SK-N-SH (cell line): ENCODE results near the gene ZCRB1. TPM values are rescaled to one million over a fixed set of nuclear protein-coding genes. Genes with fewer than 3 reads are reported as not detected.
A peak's percentile ranks its signal among the peaks of the same experiment; 100 is the strongest.

Source experiments
- CTCF ChIA-PET: fragments of 300-600, 350-600 bp; formaldehyde crosslinking; extraction: SDS; loops from one replicate; lab custom pipeline; 2021; lab: Yijun Ruan, JAX
- POLR2A ChIA-PET: fragments of 350-600 bp; sonication (Branson Sonifier 250); formaldehyde crosslinking; extraction: SDS; loops from one replicate; lab custom pipeline; 2020; ENCODE audit warnings: antibody characterized with exemption, inconsistent platforms; lab: Yijun Ruan, JAX
- DNase-seq: peaks from one replicate; pipeline ENCODE4 v3.0.0; 2012
- H2AFZ ChIP-seq: fragments of 200-600 bp; sonication (generic); 2 replicates; pipeline ENCODE4 v1.8.1; 2016; ENCODE audit warnings: antibody characterized with exemption, mild to moderate bottlenecking, low read depth
- H3F3A ChIP-seq: fragments of 200-600 bp; sonication (generic); replicated peaks from 2 replicates; pipeline ENCODE3; 2016; ENCODE audit warnings: antibody characterized with exemption, mild to moderate bottlenecking; ENCODE audit not compliant: insufficient read depth
- H3K27ac ChIP-seq, 2 experiments: fragments of 200-500 bp in 1 of 2; fragments of 200-600 bp in 1 of 2; sonication (Bioruptor generic) in 1 of 2; sonication (generic), shearing (Covaris generic) in 1 of 2; 2 replicates each; pipeline versions ENCODE4 v1.5.1 to v1.6.1; 2014 to 2016; ENCODE audit warnings: low read depth in 2 of 2, inconsistent platforms in 1 of 2, low read length in 1 of 2, mild to moderate bottlenecking in 1 of 2, mixed read lengths in 1 of 2
- H3K27me3 ChIP-seq: fragments of 200-600 bp; sonication (generic), shearing (Covaris generic); 2 replicates; pipeline ENCODE4 v1.6.1; 2016; ENCODE audit warnings: mixed run types; ENCODE audit not compliant: insufficient read depth
- H3K36me3 ChIP-seq, 2 experiments: fragments of 200-500 bp in 1 of 2; fragments of 200-600 bp in 1 of 2; sonication (Bioruptor generic) in 1 of 2; sonication (generic) in 1 of 2; replicated peaks in 1 of 2; 2 replicates each; pipeline versions ENCODE3 to v1.5.1; 2014 to 2016; ENCODE audit warnings: low read length in 1 of 2, mild to moderate bottlenecking in 1 of 2; ENCODE audit not compliant: insufficient read depth in 2 of 2, control insufficient read depth in 1 of 2
- H3K4me1 ChIP-seq, 2 experiments: fragments of 200-500 bp in 1 of 2; fragments of 200-600 bp in 1 of 2; sonication (Bioruptor generic) in 1 of 2; sonication (generic), shearing (Covaris generic) in 1 of 2; 2 replicates each; pipeline versions ENCODE4 v1.5.1 to v1.6.1; 2014 to 2016; ENCODE audit warnings: low read depth in 1 of 2, low read length in 1 of 2, mixed run types in 1 of 2; ENCODE audit not compliant: insufficient read depth in 2 of 2, control insufficient read depth in 1 of 2
- H3K4me2 ChIP-seq: fragments of 200-600 bp; sonication (generic), shearing (Covaris generic); 2 replicates; pipeline ENCODE4 v1.6.1; 2017; ENCODE audit warnings: mixed run types
- H3K4me3 ChIP-seq, 2 experiments: fragments of 200-500 bp in 1 of 2; fragments of 200-600 bp in 1 of 2; sonication (Bioruptor generic) in 1 of 2; sonication (generic), shearing (Covaris generic) in 1 of 2; 2 replicates each; pipeline versions ENCODE4 v1.5.1 to v1.8.1; 2014 to 2016; ENCODE audit warnings: low read depth in 2 of 2, inconsistent platforms in 1 of 2, low read length in 1 of 2, mild to moderate bottlenecking in 1 of 2, mixed read lengths in 1 of 2, moderate library complexity in 1 of 2
- H3K79me2 ChIP-seq: fragments of 200-600 bp; sonication (generic); 2 replicates; pipeline ENCODE4 v1.8.1; 2017; ENCODE audit warnings: mild to moderate bottlenecking; ENCODE audit not compliant: insufficient read depth
- H3K9ac ChIP-seq: fragments of 200-600 bp; sonication (generic); 2 replicates; pipeline ENCODE4 v1.6.1; 2017; ENCODE audit warnings: mixed run types
- H3K9me2 ChIP-seq: fragments of 200-600 bp; sonication (generic); 2 replicates; pipeline ENCODE4 v1.6.1; 2017; ENCODE audit warnings: mixed run types
- H3K9me3 ChIP-seq: fragments of 200-600 bp; sonication (generic); 2 replicates; pipeline ENCODE4 v1.6.1; 2017; ENCODE audit warnings: mixed run types, mild to moderate bottlenecking, moderate library complexity
- H4K20me1 ChIP-seq: fragments of 200-600 bp; sonication (generic); 2 replicates; pipeline ENCODE4 v1.6.1; 2017; ENCODE audit warnings: mild to moderate bottlenecking, mixed run types; ENCODE audit not compliant: insufficient read depth
- CHD2 ChIP-seq: fragments of 150-350 bp; IDR thresholded peaks from 2 replicates; pipeline ENCODE4 v1.6.1; 2018; ENCODE audit warnings: low read length; ENCODE audit not compliant: partially characterized antibody
- EP300 ChIP-seq, 2 experiments: IDR thresholded peaks; 2 replicates each; pipeline versions ENCODE4 v1.4.0 to v1.6.1; 2012; ENCODE audit warnings: borderline replicate concordance in 1 of 2, low read depth in 1 of 2, low read length in 1 of 2
- EZH2phosphoT487 ChIP-seq: fragments of 200-600 bp; sonication (generic); IDR thresholded peaks from 2 replicates; pipeline ENCODE4 v1.6.1; 2017; ENCODE audit warnings: low read depth, mixed run types, mild to moderate bottlenecking, antibody characterized with exemption, moderate library complexity, borderline replicate concordance
- GATA2 ChIP-seq: sonication (generic); formaldehyde crosslinking; IDR thresholded peaks from 2 replicates; pipeline ENCODE4 v1.5.0; 2020; ENCODE audit warnings: mild to moderate bottlenecking, missing genetic modification reagents
- IRF3 ChIP-seq: fragments of 150-350 bp; IDR thresholded peaks from 2 replicates; pipeline ENCODE4 v1.6.1; 2016; ENCODE audit warnings: mild to moderate bottlenecking, low read depth, low read length
- MXI1 ChIP-seq: IDR thresholded peaks from 2 replicates; pipeline ENCODE4 v1.6.1; 2012; ENCODE audit warnings: mild to moderate bottlenecking, low read depth, low read length, improper control_type of control experiment
- NFIC ChIP-seq: IDR thresholded peaks from 2 replicates; pipeline ENCODE4 v1.4.0; 2012; ENCODE audit warnings: borderline replicate concordance
- NRF1 ChIP-seq: IDR thresholded peaks from 2 replicates; pipeline ENCODE4 v1.6.1; 2012; ENCODE audit warnings: low read depth, mild to moderate bottlenecking, low read length
- SIN3A ChIP-seq: IDR thresholded peaks from 2 replicates; pipeline ENCODE4 v1.6.1; 2012; ENCODE audit warnings: low read depth, mild to moderate bottlenecking, low read length, moderate library complexity, borderline replicate concordance
- TAF1 ChIP-seq: IDR thresholded peaks from 2 replicates; pipeline ENCODE4 v1.6.1; 2012; ENCODE audit warnings: low read depth, mild to moderate bottlenecking, low read length, moderate library complexity, borderline replicate concordance
- TCF12 ChIP-seq: IDR thresholded peaks from 2 replicates; pipeline ENCODE4 v1.4.0; 2012
- TEAD4 ChIP-seq: IDR thresholded peaks from 2 replicates; pipeline ENCODE4 v1.4.0; 2012; ENCODE audit warnings: mild to moderate bottlenecking, borderline replicate concordance; ENCODE audit not compliant: insufficient read depth
- USF1 ChIP-seq: IDR thresholded peaks from 2 replicates; pipeline ENCODE4 v1.4.0; 2012; ENCODE audit warnings: low read depth, borderline replicate concordance
- YY1 ChIP-seq: IDR thresholded peaks from 2 replicates; pipeline ENCODE4 v1.4.0; 2012; ENCODE audit warnings: low read depth, mild to moderate bottlenecking
- polyA plus RNA-seq, 3 experiments: library from polyadenylated mRNA; depleted of rRNA; stranded (reverse); fragments of >200 nt; gene quantifications; 2 replicates each; pipeline ENCODE4 v1.2.3, GENCODE V29; 2012

Gene ZCRB1
- polyA plus RNA-seq, 1 of the 3 experiments (the other 2 are of a cell fraction) = 18.7 TPM

- TF ChIP-seq NFIC = 0 out of 2 replicates have a peak, but pooled peaks have one; percentile 20
- no peak for TF ChIP-seq EZH2phosphoT487
- TF ChIP-seq USF1 = no peak
- TF ChIP-seq YY1 = 0 out of 2 replicates have a peak, but pooled peaks have one; percentile 49
- peak; percentile 82 for TF ChIP-seq MXI1
- TF ChIP-seq TCF12 = no peak
- TF ChIP-seq CHD2 = no peak
- no peak for TF ChIP-seq IRF3
- TF ChIP-seq SIN3A = 0 out of 2 replicates have a peak, but pooled peaks have one; percentile 57
- TF ChIP-seq TAF1 = peak; percentile 71; the same call in 1 of the 2 replicates
These were observed at the start of gene ZCRB1, which contains the start of gene PPHLN1 (continued) for GRCh38 chr12:42325653-42326474.

GRCh38 chr12:42373669-42374068 lies 47.8 kb upstream of the ZCRB1 start:
- Histone ChIP-seq H3K79me2 (peaks cover 15% of the 10 kb centered on the region; the same call in 1 of the 2 replicates), H3K27ac (no peak overlapping the region), H4K20me1 (peaks cover 4% of the 10 kb centered on the region; the same call in 1 of the 2 replicates), H3K36me3 (peaks cover 16 to 21% of the 10 kb centered on the region in 2 experiments), H3K4me2 (no peak overlapping the region), H3K4me3 (no peak overlapping the region), H2AFZ (no peak overlapping the region), H3K4me1 (no peaks in the 10 kb centered on the region), H3K9ac (no peak overlapping the region), H3F3A (no peaks in the 10 kb centered on the region), H3K27me3 (no peaks in the 10 kb centered on the region), H3K9me3 (no peaks in the 10 kb centered on the region), H3K9me2 (no peaks in the 10 kb centered on the region)
- DNase-seq = no peak
- TF ChIP-seq GATA2 (CRISPR knock-in tag) = no peak
- no peak for TF ChIP-seq USF1
- TF ChIP-seq NRF1 = no peak
- TF ChIP-seq SIN3A = no peak
- TF ChIP-seq TEAD4 = no peak
- TF ChIP-seq TAF1 = no peak
- TF ChIP-seq EP300 (IDR thresholded peaks at IDR 0.05; ENCODE audit: borderline replicate concordance in 1 of 2, low read depth in 1 of 2, low read length in 1 of 2) = no peak
- no peak for TF ChIP-seq YY1
- POLR2A ChIA-PET = no interaction called here
- CTCF ChIA-PET = interaction anchor here (2.0 kb wide), 1 partner anchor 56 kb away, joined by 5 read pairs; no protein-coding TSS in a partner anchor
